ENCODE results near the gene UPB1.

DNA sequence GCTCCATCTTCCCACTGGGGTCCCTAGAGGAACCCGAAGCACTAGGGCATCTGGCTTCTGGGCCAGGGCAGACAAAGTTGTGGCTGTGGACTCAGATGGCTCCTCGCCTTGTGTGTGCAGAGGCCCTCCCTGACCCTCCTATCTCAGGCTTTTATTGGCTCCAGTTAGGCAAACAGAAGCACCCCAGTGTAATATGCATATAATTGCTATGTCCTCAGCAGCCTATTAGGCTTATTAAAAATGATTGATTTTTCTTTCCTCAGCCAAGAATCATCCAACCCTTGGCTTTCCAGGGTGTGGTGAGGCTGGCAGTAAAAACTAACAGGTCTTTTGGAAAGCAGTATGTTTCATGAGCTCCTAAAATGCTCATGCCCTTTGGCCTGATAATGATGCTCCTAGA lies 22.3 kb downstream of the UPB1 start:
- TF ChIP-seq CTCF (IDR thresholded peaks at IDR 0.05) (no peak), POLR2A (IDR thresholded peaks at IDR 0.05) (no peak)

Measured in adrenal gland (tissue), 5 donors.